Measurements from ENCODE around the gene KIZ.

DNA sequence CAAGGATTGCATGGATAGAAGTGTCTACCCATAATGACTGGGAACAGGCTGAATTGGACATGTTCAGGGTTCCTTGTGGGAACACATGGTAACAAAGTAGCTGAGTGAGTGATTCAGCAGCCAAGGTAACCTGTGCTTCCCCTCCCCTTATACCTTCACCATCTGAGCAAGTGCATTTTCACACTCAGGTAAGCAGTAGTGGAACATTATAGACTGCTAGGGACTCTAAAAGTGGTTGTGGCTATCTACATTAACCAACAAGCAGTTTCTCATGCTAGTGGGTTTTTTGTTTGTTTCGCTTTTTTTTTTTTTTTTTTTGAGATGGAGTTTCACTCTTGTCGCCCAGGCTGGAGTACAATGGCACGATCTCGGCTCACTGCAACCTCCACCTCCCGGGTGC, 41.4 kb downstream of the KIZ start:
- TF ChIP-seq, protein P1, sequence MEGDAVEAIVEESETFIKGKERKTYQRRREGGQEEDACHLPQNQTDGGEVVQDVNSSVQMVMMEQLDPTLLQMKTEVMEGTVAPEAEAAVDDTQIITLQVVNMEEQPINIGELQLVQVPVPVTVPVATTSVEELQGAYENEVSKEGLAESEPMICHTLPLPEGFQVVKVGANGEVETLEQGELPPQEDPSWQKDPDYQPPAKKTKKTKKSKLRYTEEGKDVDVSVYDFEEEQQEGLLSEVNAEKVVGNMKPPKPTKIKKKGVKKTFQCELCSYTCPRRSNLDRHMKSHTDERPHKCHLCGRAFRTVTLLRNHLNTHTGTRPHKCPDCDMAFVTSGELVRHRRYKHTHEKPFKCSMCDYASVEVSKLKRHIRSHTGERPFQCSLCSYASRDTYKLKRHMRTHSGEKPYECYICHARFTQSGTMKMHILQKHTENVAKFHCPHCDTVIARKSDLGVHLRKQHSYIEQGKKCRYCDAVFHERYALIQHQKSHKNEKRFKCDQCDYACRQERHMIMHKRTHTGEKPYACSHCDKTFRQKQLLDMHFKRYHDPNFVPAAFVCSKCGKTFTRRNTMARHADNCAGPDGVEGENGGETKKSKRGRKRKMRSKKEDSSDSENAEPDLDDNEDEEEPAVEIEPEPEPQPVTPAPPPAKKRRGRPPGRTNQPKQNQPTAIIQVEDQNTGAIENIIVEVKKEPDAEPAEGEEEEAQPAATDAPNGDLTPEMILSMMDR (IDR thresholded peaks at IDR 0.05 in 2 of 3, conservative IDR thresholded peaks at IDR 0.05 in 1 of 3; ENCODE audit: borderline replicate concordance in 1 of 3, insufficient read depth in 1 of 3, low read depth in 2 of 3, low read length in 2 of 3), result no peak
- no peak for TF ChIP-seq SP1 (IDR thresholded peaks at IDR 0.05; ENCODE audit: low read depth)
- TF ChIP-seq EZH2 (IDR thresholded peaks at IDR 0.05), result no peak
- TF ChIP-seq POLR2A (IDR thresholded peaks at IDR 0.05; ENCODE audit: borderline replicate concordance, extremely low read depth, insufficient read depth, insufficient read length), result no peak
- no peak for TF ChIP-seq EGR1 (IDR thresholded peaks at IDR 0.05; ENCODE audit: low read depth)
- no peak for TF ChIP-seq FOSL1 (IDR thresholded peaks at IDR 0.05; ENCODE audit: low read depth)
- TF ChIP-seq, protein P2, sequence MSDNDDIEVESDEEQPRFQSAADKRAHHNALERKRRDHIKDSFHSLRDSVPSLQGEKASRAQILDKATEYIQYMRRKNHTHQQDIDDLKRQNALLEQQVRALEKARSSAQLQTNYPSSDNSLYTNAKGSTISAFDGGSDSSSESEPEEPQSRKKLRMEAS (IDR thresholded peaks at IDR 0.05), result no peak
